Keratinocyte (primary cell): ENCODE results near the gene PCDHB13. TPM values are rescaled to one million over a fixed set of nuclear protein-coding genes. Genes with fewer than 3 reads are reported as not detected.
"Not testable (repeated sequence)": the region's sequence is repeated elsewhere in the genome, so short reads cannot be mapped to it uniquely, and the experiment has no call there.

Experiments
- DNase-seq: peaks from one replicate; pipeline ENCODE4 v3.0.0-alpha.2; 2011; ENCODE audit warnings: low read depth, missing footprints, low spot score
- FAIRE-seq: peaks from 2 replicates; lab custom pipeline; 2011; peaks lifted over from hg19 to GRCh38; lab: Jason Lieb, UNC
- H2AFZ ChIP-seq: 2 replicates; pipeline ENCODE4 v1.6.0; 2012; ENCODE audit warnings: low read length, control low read depth, inconsistent platforms; ENCODE audit not compliant: control insufficient read depth
- H3K27ac ChIP-seq: 2 replicates; pipeline ENCODE4 v1.5.1; 2011; ENCODE audit warnings: low read length; ENCODE audit not compliant: control insufficient read depth, insufficient read depth
- H3K27me3 ChIP-seq: 3 replicates; pipeline ENCODE4 v1.6.0; 2011; ENCODE audit warnings: low read length; ENCODE audit not compliant: control insufficient read depth, insufficient read depth; ENCODE audit errors: extremely low read depth
- H3K36me3 ChIP-seq, 2 experiments: 2 replicates in 1 of 2; 3 replicates in 1 of 2; pipeline ENCODE4 v1.5.1; 2011; ENCODE audit warnings: low read length in 2 of 2, mild to moderate bottlenecking in 1 of 2; ENCODE audit not compliant: control insufficient read depth in 2 of 2, insufficient read depth in 2 of 2; ENCODE audit errors: extremely low read depth in 1 of 2
- H3K4me1 ChIP-seq: 3 replicates; pipeline ENCODE4 v1.5.1; 2011; ENCODE audit warnings: low read length; ENCODE audit not compliant: control insufficient read depth, insufficient read depth; ENCODE audit errors: extremely low read depth
- H3K4me2 ChIP-seq: 3 replicates; pipeline ENCODE4 v1.6.0; 2011; ENCODE audit warnings: low read depth, low read length; ENCODE audit not compliant: control insufficient read depth, insufficient read depth; ENCODE audit errors: extremely low read depth
- H3K4me3 ChIP-seq, 3 experiments: fragments of 200-600 bp in 1 of 3; sonication (generic) in 1 of 3; 2 replicates in 2 of 3; 3 replicates in 1 of 3; pipeline ENCODE4 v1.5.1; 2011 to 2016; ENCODE audit warnings: low read length in 3 of 3, mild to moderate bottlenecking in 3 of 3, control low read depth in 2 of 3, inconsistent platforms in 1 of 3, low read depth in 1 of 3, mixed read lengths in 1 of 3, mixed run types in 1 of 3, moderate library complexity in 1 of 3; ENCODE audit not compliant: control insufficient read depth in 2 of 3, insufficient read depth in 2 of 3; ENCODE audit errors: extremely low read depth in 1 of 3
- H3K79me2 ChIP-seq: 2 replicates; pipeline ENCODE4 v1.6.0; 2012; ENCODE audit warnings: low read length; ENCODE audit not compliant: control insufficient read depth, insufficient read depth
- H3K9ac ChIP-seq: 3 replicates; pipeline ENCODE4 v1.6.0; 2011; ENCODE audit warnings: low read length; ENCODE audit not compliant: control insufficient read depth, insufficient read depth; ENCODE audit errors: extremely low read depth
- H3K9me1 ChIP-seq: 3 replicates; pipeline ENCODE4 v1.6.0; 2011; ENCODE audit warnings: low read length; ENCODE audit not compliant: control insufficient read depth, insufficient read depth; ENCODE audit errors: extremely low read depth
- H3K9me3 ChIP-seq: 2 replicates; pipeline ENCODE4 v1.5.1; 2012; ENCODE audit warnings: low read depth, low read length; ENCODE audit not compliant: control insufficient read depth
- H4K20me1 ChIP-seq: 3 replicates; pipeline ENCODE4 v1.6.0; 2011; ENCODE audit warnings: low read length; ENCODE audit not compliant: control insufficient read depth, insufficient read depth; ENCODE audit errors: extremely low read depth
- CTCF ChIP-seq, 3 experiments: IDR thresholded peaks in 1 of 3; conservative IDR thresholded peaks in 1 of 3; optimal IDR thresholded peaks in 1 of 3; 2 replicates in 2 of 3; 3 replicates in 1 of 3; pipeline versions ENCODE3 to v1.5.1; 2011; ENCODE audit warnings: low read length in 3 of 3, mild to moderate bottlenecking in 3 of 3, moderate library complexity in 2 of 3, control low read depth in 1 of 3, inconsistent platforms in 1 of 3; ENCODE audit not compliant: insufficient read depth in 2 of 3; ENCODE audit errors: extremely low read depth in 1 of 3
- EZH2 ChIP-seq: IDR thresholded peaks from one replicate; pipeline ENCODE4 v1.6.1; 2012; ENCODE audit warnings: inconsistent platforms, mild to moderate bottlenecking, low read length, moderate library complexity
- dilution Hi-C: fragments of 300-500 bp; cut with MboI; formaldehyde crosslinking; loops from one replicate; pipeline ENCODE4 v1.7.0; 2020; ENCODE audit warnings: low sequenced_read_pairs; ENCODE audit not compliant: extremely low pct_ligation_motif_present
- polyA plus RNA-seq, 5 experiments: library from polyadenylated mRNA; depleted of rRNA in 3 of 5; stranded (reverse) in 3 of 5; stranded (forward) in 1 of 5; unstranded in 1 of 5; fragments of >200 nt; gene quantifications; 1 replicate in 1 of 5; 2 replicates in 3 of 5; 3 replicates in 1 of 5; pipeline versions ENCODE4 v1.2.1 to v1.2.3, GENCODE V29; 2011 to 2012; ENCODE audit warnings: missing spikeins in 2 of 5, low read depth in 1 of 5, low replicate concordance in 1 of 5

PCDHB13 gene
- polyA plus RNA-seq, 1 donor (not counting 4 experiments of a cell fraction or from before 2014, with no cell fraction given): 0.07 TPM

DNA sequence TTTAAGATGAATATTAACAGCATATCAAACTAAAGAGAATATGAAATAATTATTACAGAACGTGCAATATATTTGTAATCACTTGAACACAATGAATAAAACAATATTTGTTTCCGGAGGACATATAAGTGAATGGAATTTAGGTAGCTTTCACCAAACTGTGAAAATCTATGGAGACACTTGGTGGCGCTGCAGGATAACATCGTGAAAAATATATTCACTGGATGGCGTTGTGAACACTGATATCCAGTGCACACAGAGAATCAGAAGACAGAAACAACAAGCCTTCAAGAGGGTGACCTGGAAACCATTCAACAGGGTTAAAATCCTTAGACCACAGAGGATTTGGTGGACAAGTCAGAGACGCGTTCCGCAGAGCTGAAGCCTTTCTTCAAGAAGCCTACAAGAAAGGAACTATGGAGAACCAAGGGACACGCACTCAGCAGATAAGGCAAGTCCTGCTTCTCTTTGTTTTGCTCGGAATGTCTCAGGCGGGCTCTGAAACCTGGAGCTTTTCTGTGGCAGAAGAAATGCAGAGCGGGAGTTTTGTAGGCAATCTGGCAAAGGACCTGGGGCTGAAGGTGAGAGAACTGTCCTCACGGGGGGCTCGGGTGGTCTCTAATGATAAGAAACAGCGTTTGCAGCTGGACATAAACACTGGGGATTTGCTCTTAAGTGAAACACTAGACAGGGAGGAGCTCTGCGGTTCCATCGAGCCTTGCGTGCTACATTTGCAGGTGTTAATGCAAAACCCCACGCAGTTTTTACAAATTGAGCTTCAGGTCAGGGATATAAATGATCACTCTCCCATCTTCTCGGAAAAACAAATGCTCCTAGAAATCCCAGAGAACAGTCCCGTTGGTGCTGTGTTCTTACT is 14.1 kb upstream of the PCDHB13 start, which contains the start of gene PCDHB11:
TSS of gene PCDHB11 (plus strand) at position 269 of the 877 bp plus-strand sequence. CDS start at position 417, 148 bp downstream.
- H3K9ac ChIP-seq: no peak within 1 kb of the TSS
- dilution Hi-C loops: no loop called here
- H3K79me2 ChIP-seq: no peaks in the 10 kb centered on the region
- no peaks in the 10 kb centered on the region for H3K27me3 ChIP-seq
- TF ChIP-seq EZH2 (no peak), CTCF (optimal IDR thresholded peaks at IDR 0.05 in 1 of 3, IDR thresholded peaks at IDR 0.05 in 1 of 3, conservative IDR thresholded peaks at IDR 0.05 in 1 of 3; ENCODE audit: extremely low read depth in 1 of 3, insufficient read depth in 2 of 3, low read length in 3 of 3) (no peak)
- H3K4me2 ChIP-seq: no peak within 1 kb of the TSS
- no peaks in the 10 kb centered on the region for H3K9me1 ChIP-seq
- no peaks in the 10 kb centered on the region for H3K4me1 ChIP-seq
- H3K9me3 ChIP-seq: no peaks in the 10 kb centered on the region
- H3K27ac ChIP-seq: no peak within 1 kb of the TSS
- no peak within 1 kb of the TSS for H3K4me3 ChIP-seq
- H4K20me1 ChIP-seq: no peaks in the 10 kb centered on the region
- no peak within 1 kb of the TSS for H2AFZ ChIP-seq
- DNase-seq (no peak), FAIRE-seq (no peak)
- no peaks in the 10 kb centered on the region for H3K36me3 ChIP-seq

- H3K36me3 ChIP-seq, H3K4me1 ChIP-seq, H2AFZ ChIP-seq, FAIRE-seq, H3K9me1 ChIP-seq, H3K79me2 ChIP-seq, H3K4me3 ChIP-seq, H4K20me1 ChIP-seq, H3K27me3 ChIP-seq, H3K4me2 ChIP-seq, dilution Hi-C loops, H3K27ac ChIP-seq, H3K9ac ChIP-seq, DNase-seq, H3K9me3 ChIP-seq: not testable (repeated sequence)
These were observed 12.6 kb upstream of the PCDHB13 start for GRCh38 chr5:141201126-141201525.

DNA sequence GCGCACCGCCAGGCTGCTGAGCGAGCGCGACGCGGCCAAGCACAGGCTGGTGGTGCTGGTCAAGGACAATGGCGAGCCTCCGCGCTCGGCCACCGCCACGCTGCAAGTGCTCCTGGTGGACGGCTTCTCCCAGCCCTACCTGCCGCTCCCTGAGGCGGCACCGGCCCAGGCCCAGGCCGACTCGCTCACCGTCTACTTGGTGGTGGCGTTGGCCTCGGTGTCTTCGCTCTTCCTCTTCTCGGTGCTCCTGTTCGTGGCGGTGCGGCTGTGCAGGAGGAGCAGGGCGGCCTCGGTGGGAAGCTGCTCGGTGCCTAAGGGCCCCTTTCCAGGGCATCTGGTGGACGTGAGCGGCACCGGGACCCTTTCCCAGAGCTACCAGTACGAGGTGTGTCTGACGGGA is 12.1 kb upstream of the PCDHB13 start:
- H3K4me1 ChIP-seq, H3K27ac ChIP-seq, DNase-seq, H3K9me1 ChIP-seq, H3K79me2 ChIP-seq, H2AFZ ChIP-seq, H3K4me2 ChIP-seq, H3K4me3 ChIP-seq, H4K20me1 ChIP-seq, FAIRE-seq, H3K27me3 ChIP-seq, dilution Hi-C loops, H3K9me3 ChIP-seq, H3K9ac ChIP-seq, H3K36me3 ChIP-seq: not testable (repeated sequence)
